GM21737 (cell line): ENCODE results near the gene TBX10.

Experiments used
- ATAC-seq: cut with Tn5 transposase; IDR thresholded peaks from one replicate; pipeline ENCODE4 v1.9.1; 2021; ENCODE audit warnings: mild to moderate bottlenecking, moderate library complexity; ENCODE audit not compliant: unreplicated experiment

TBX10 gene

DNA sequence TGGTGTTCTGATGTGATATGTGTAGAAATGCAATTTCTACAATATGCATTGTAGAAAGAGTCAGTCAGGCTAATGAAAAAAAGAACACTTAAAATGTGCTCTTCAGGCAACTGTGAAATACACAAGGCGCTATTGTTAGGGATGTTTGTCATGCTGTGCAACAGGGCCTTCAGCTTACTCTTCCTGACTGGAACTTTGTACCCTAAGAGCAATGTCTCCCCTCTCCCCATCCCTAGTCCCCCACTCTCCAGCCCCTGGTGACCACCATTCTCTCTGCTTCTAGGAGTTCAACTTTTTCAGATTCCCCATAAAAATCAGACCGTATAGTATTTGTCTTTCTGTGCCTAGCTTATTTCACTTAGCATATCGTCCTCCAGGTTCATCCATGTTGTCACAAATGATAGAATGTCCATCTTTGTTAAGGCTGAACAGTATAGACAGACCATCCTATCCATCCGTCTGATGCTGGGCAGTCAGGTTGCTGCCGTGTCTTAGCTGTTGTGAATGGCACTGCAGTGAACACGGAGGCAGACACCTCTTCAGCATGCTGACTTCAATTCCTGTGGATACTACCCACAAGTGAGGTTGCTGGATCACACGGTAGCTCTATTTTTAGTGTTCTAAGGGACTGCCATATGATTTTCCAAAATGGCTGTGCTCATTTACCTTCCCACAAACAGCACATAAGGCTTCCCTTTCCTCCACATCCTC is 22.2 kb downstream of the TBX10 start:
- ATAC-seq = no peak

DNA sequence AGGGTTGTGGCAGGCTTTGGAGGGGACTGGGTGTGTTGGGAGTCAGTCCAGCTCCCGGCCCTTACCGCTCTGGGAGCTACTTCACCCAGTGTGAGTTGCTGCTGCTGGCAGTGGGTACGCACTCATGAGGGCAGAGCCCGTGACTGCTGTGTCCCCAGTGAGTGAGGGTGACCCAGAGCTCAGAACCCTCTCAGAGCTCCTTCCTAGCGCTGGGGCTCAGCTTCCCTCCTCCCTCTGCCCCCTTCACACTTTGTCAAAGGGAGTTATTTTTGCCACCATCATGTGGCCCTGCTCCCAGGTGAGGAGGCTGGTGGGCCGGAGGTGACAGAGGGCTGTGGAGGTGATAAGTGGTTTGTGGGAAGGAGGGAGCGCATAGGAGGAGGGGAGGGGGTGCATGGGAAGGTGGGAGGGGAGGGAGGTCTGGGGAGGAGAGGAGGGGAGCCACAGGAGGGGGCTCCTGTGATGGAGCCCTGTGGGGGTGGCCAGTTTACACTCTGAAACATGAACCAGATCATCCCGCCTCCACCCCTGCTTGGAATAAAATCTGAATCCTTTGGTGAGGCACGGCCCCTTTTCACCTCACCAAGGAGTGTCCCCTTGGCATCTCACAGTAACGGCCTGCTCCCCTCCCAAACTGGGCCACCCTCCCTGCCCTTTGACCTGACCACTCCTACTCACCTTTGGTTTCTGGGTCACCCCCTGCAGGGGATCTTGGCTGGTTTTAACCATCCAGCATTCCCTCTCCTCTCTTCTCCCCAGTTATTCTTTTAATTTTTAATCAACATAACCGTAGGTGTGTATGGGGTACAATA is 22.9 kb downstream of the TBX10 start:
- no peak for ATAC-seq

DNA sequence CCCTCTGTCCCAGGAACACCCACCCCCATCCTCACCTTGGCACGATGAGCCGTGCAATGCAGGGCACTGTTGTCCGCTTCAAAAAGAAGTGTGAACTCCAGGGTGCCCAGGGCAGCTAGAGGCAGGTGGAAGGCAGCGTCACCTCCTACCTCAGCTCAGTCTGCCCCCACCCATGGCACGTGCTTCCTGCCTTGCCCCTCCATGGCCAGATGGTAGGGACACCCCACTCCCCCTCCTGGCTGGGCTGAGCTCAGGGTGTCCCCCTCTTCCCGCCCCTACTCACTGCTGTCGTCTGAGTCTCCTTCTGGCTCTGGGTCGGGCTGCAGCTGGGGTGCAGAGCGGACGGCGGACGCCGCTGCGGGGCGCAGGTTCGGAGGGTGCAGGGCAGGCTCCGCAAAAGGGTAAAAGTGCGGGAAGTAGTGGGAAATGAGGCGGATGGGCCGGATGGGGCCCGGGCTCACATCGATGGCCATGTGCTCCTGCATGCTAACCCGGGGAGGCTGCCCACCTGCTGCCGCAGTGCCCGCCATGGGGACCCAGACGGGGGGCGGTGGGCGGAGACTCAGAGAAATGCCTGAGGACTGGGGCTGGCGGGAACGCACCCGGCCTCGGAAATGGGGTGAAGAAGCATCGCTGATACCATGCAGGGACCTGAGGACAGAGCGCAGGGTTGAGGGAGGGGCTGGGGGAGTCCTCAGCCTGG is 23.7 kb downstream of the TBX10 start:
- ATAC-seq = no peak

DNA sequence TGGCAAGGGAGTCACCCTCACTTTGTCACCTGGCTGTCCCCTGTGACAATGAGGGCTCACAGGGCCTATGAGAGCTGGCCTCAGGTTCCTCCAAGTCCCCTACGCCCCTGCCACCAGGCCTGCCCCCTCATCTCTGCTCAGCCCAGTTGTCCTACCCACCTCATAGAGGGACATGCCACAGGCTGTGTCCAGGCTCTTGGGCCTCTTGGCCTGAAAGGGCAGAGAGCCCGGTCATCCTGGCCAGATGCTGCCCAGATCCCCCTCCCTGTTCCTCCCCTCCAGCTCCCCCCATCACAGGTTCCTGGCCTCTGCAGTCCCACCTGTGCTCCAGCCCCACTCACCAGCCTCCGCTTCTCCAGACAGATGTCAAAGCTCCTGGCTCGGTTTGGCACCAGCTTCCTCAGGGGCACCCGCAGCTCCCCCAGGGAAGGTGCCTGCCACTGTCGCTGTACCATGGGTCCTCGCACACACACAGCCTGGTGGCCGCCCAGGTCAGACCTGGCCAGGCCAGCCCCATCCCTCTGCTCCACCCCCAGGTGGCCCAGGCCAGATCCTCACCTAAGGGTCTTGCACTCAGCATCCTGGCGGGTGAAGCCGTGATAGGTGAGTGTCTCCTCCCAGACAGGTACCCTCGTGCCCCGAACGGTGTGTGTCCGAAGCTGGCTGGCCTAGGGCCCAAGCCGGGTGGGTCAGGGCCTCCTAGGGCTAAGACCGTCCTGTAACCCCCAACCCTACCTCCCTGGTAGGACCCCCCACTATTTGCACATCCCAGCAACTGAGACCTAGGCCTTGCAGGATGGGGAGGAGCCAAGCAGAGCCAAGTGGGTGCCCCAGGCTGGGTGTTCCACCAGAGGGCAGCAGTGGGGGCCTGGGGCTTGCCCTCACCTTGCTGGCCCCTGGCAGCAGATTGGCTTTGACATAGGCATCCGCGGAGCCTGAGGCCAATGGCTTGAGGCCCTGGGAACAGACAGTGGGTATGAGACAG is 24.5 kb downstream of the TBX10 start:
- ATAC-seq = no peak

DNA sequence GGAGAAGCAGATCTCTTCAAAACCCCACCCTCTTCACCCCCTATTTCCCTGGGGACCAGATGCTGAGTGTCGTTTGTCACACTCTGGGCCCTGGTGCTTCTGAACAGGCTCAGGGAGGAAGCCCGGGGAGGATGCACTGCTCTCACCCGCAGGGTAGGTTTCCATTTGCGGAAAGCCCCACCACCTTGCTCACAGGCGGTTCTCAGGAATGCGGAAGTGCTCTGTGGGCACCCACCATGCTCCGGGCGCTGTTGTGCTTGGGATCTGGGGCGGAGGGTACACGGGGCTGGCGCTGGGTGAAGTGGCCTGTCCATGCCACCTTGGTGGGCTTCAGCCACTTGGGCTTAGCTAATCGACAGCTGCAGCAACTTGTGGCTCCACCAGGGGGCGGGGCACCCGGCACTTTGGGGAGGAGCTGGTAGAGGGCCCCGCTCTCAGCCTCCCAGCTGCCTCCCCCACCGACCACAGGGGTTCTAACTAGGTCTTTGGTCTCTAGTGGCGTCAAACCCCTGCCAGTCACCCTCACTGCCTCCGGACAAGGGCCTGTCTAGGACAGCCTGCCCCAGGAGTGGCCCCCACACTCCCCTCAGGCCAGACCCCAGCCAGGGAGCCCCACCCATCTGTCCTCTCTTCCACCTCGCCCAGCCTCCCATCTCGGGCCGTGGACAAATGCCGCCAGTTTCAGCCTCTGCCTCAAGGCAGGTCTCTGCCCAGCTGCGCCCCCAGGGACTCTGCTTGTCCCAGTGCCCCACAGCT is 25.4 kb downstream of the TBX10 start:
- ATAC-seq = peak; percentile 72

DNA sequence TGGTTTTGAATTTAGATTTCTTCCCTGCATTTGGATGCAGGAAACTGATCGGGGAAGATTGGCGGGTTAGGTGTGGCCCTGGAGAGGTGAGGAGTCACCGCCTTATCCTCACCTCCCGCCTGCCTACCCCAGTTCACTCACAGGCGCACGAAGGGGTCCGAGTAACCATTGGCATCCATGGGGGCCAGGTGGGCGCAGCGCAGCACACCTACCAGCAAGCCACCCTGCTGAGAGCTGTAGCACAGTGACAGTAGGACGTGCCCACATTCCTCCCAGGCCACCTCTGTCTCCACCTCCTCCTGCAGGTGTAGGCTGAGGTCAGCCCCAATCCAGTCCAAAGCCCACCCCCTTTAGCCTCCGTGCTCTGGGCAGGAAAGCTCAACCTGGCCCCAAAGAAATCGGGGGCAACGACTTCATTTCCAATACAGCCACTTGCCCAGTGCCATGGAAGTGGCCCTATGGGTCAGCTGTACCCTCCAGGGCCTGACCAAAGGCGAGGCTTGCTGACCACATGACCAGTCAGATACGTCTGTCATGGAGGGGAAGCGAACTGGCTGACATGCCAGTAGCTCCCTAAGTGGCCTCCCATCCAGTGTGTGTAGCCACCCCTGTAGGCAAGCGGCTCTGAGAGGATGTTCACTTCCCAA is 26.1 kb downstream of the TBX10 start:
- no peak for ATAC-seq

DNA sequence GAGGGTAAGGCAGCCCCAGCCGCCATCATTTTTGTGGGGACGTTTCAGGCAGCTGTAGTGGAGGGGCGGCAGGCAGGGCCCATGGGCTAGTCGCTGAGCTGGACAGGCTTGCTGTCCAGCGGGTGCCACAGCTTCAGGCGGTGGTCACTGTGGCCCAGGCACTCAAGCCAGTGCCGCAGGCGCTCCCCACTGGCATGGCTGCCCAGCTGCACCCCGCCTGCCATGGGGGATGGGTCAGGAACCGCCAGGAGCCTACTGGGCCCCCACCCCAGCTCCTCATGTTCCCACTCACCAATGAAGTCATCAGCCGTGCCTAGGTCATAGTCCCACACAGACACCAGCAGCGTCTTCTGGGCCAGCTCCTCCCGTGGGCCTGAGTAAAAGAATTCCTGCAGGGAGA is 26.8 kb downstream of the TBX10 start:
- ATAC-seq = no peak

DNA sequence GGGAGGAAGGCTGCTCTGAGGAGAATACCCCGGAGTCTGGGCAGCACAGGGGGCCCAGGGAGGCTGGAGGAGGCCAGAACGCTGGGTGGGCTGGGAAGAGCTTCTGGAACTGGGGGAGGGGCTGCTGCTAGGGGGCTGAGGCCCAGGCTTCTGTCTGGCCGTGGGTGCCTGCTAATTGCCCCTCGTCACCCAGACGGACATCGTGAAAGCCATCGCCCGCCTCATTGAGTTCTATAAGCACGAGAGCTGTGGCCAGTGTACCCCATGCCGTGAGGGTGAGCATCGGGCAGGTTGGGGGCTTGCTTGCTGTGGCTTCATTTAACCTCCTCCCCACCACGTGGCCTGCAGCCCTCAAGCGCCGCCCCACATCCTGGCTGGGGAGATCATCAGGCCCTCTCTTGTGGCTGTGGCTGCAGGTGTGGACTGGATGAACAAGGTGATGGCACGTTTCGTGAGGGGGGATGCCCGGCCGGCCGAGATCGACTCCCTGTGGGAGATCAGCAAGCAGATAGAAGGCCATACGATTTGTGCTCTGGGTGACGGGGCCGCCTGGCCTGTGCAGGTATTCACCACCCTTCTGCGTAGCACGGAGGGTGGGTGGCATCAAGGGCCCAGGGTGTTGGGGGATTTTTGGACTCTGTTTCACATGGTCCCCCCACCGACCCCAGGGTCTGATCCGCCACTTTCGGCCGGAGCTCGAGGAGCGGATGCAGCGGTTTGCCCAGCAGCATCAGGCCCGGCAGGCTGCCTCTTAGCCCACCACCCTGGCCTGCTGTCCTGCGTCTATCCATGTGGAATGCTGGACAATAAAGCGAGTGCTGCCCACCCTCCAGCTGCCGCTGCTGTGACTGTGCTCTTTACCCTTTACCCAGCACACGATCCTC is 27.6 kb downstream of the TBX10 start:
- ATAC-seq = no peak

DNA sequence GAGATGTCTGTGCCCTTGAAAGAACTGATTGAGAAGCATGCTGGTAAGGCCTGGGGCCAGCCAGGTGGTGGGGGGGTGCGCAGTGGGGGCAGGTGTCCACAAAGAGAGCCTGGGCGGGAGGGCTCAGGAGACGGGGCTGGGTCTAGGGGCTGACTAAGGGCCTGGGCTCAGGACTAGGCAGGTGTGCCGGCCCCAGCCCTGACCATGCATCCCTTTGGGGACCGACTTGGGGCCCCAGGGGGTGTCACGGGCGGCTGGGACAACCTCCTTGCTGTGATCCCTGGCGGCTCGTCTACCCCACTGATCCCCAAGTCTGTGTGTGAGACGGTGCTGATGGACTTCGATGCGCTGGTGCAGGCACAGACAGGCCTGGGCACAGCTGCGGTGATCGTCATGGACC is 28.4 kb downstream of the TBX10 start:
- no peak for ATAC-seq

DNA sequence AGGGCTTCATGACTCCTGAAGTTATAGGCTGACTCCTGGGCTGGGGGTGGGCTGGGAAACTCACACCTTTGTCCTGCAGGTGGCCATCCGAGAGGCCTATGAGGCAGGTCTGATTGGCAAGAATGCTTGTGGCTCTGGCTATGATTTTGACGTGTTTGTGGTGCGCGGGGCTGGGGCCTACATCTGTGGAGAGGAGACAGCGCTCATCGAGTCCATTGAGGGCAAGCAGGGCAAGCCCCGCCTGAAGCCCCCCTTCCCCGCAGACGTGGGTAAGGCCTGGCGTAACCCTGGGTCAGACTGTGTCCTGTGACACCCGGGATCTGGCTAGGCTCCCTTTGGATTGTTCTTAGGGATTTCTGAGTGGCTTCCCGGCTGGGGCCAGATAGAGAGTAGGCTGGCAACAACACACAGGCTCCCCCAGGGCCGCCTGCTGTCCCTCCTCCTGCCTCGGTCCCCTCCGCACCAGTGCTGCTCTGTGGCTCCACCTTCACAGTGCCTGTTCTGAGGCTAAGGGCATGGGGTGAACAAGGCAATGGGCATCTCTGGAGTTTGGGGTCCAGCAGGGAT is 29.2 kb downstream of the TBX10 start:
- no peak for ATAC-seq

DNA sequence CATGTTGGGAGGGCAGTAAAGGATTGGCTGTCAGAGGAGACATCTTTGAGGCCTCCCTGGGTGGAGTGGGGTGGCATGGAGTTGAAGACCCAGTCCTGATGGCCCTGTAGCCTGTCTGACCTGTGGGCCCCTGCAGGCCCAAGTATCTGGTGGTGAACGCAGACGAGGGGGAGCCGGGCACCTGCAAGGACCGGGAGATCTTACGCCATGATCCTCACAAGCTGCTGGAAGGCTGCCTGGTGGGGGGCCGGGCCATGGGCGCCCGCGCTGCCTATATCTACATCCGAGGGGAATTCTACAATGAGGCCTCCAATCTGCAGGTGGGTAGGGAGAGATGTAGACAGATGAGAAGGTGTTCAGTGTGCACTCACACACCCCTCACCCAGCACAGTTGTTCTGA is 30.2 kb downstream of the TBX10 start:
- ATAC-seq = no peak

DNA sequence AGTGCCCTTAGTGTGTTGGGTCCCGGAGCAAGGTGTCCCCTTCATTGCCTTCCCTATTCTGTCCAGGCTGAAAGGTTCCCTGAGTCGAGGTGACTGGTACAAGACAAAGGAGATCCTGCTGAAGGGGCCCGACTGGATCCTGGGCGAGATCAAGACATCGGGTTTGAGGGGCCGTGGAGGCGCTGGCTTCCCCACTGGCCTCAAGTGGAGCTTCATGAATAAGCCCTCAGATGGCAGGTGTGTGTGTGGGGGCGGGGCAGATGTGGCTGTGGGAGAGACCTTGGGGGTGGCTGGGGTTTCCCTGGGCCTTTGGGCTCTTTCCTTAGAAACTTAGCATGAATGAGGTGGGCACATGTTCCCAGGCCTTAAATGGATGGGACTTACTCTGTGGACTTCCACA is 31.1 kb downstream of the TBX10 start:
- ATAC-seq = no peak

DNA sequence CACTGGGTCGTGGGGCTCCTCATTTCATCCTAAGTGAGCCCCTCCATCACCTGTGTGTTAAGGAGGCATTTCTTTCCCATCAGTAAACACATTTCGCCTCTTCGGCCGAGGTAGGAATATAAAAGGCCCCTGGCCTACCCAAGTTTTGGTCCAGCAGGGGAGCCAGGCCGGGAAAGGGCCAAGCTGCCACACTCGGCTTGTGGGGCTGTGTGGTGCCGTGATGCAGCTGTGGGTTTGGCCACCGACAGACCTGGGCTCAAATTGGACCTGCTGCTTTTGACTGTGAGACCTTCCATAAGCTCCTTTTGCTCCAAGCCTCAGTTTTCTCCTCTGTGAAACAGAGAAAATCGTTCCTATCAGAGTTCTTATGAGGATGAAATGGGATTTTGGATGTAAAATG is 32.1 kb downstream of the TBX10 start:
- no peak for ATAC-seq

DNA sequence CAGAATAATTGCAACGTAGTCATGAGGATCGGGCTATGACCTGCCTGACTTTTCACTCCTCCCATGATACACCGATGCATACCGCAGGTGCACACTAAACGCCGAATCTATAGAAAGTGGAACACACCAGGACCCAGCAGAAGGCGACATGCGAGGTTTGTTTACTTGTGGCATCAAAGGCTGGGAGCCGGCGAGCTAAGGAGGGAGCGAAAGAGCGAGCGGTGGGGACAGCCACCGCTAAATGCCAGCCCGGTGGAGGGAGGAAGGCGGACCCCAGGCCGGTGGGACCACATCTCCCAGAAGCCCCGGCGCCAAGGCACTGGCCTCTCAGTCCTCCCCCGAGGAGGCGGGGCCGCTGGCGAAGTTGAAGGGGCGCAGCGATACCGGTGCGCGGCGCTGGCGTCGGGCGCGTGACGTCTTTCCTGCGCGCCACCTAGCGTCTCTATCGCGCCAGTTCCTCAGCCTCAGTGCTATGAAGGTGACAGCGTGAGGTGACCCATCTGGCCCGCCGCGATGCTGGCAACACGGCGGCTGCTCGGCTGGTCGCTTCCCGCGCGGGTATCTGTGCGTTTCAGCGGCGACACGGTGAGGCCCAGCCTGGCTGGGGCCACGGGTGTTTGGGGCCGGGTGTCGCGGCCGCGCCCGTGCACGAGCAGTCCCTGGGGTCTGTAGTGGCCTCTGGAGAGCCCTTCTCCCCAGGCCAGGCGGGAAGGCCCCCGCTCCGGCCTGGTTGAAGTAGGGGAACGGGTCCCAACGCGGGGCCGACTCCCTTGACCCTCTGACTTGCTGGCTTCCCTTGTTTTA is 32.9 kb downstream of the TBX10 start, which contains the start of gene NDUFV1:
Gene NDUFV1, plus strand, starts transcription at position 445 of the 804 bp plus-strand sequence. Its CDS starts 69 bp downstream, at position 514.
- peak; percentile 94 for ATAC-seq

DNA sequence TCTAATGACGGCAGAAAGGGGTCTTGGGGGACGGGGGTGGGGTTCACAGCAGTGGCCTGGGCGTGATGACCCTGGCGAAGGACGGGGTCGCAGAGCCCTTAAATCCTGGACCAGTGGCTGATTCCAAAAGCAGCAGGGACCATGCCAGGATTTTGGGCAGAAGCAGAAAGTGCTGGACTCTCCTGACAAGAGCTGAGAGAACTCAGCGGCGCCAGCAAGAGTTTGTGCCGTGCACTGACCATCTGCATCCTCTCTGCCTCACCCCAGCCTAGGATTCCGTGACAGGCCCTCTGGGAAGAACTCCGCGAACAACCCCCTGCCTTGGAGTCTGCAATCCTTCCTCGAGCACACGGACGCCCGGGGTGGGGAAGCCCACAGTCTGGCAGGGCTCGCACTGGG is 33.5 kb downstream of the TBX10 start:
- no peak for ATAC-seq

DNA sequence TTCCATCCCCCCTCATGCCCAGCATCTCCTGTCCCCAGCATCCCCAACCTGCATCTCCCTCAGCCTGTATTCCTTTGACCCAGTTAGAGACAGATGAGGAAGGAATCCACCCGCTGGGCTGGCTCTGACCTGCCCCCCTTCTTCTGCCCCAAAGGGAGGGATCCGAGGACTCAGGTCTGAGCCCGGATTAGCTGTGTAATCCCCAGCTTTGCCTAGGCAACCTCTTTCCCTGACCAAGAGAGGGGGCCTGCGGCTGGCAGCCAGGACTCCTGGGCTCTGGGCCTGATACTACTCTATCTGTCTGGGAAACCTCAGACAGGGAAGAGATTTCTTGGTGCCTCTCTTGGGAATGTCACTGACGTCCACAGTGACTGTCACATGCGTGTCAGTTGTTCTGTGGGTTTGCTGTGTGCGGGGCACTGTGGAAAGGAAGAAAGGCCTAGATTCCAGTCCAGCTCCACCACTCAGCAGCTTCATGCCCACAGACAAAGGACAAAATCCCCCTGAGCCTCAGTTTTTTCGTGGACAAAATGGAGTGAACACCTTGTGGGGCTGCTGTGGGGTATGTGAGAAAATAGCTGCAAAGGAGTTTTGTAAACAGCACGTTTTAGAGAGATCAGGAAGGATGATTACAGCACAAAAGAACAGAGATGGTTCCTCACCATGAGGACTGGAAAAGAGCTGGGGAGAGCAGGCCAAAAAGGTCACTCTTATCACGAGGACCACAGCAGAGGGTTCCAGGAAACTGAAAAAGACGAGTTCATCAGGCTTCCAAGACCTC is 34.1 kb downstream of the TBX10 start:
- ATAC-seq = no peak
